AG09309 (cell line): ENCODE results near the gene RAPGEF2.
"Not testable (repeated sequence)": the region's sequence is repeated elsewhere in the genome, so short reads cannot be mapped to it uniquely, and the experiment has no call there.

ENCODE experiments used
- DNase-seq: peaks from one replicate; pipeline ENCODE4 v3.0.0-alpha.2; 2010; ENCODE audit warnings: low read depth
- H3K4me3 ChIP-seq: 2 replicates; pipeline ENCODE4 v1.5.1; 2011; ENCODE audit warnings: mild to moderate bottlenecking, low read depth, low read length, moderate library complexity; ENCODE audit not compliant: control insufficient read depth
- TF ChIP-seq, protein P1 (sequence below): IDR thresholded peaks from 2 replicates; pipeline ENCODE4 v1.5.1; 2011; ENCODE audit warnings: mild to moderate bottlenecking, low read depth, low read length, inconsistent platforms; ENCODE audit not compliant: insufficient read depth, control insufficient read depth; ENCODE audit errors: missing control alignments

The RAPGEF2 gene

DNA sequence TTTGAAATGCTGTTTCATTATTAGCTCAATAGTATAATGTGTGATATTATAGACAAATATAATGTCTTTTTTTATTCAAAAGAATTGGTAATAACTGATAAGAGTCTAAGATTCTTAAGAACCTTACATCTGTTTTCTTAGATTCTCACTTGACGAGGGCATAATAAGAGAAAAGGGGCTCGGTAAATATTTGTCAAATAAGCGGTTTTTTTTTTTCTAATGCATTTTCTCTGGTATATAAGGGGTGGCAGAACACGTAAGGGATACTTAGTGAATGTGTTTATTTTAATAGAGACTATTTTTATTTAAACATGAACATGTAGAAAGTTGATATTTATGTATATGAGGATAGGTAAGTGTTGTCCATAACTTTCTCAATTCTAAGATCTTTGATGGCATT, 200.6 kb downstream of the RAPGEF2 start:
- no peak overlapping the region for H3K4me3 ChIP-seq
- DNase-seq: no peak
- TF ChIP-seq, protein P1, sequence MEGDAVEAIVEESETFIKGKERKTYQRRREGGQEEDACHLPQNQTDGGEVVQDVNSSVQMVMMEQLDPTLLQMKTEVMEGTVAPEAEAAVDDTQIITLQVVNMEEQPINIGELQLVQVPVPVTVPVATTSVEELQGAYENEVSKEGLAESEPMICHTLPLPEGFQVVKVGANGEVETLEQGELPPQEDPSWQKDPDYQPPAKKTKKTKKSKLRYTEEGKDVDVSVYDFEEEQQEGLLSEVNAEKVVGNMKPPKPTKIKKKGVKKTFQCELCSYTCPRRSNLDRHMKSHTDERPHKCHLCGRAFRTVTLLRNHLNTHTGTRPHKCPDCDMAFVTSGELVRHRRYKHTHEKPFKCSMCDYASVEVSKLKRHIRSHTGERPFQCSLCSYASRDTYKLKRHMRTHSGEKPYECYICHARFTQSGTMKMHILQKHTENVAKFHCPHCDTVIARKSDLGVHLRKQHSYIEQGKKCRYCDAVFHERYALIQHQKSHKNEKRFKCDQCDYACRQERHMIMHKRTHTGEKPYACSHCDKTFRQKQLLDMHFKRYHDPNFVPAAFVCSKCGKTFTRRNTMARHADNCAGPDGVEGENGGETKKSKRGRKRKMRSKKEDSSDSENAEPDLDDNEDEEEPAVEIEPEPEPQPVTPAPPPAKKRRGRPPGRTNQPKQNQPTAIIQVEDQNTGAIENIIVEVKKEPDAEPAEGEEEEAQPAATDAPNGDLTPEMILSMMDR: no peak

DNA sequence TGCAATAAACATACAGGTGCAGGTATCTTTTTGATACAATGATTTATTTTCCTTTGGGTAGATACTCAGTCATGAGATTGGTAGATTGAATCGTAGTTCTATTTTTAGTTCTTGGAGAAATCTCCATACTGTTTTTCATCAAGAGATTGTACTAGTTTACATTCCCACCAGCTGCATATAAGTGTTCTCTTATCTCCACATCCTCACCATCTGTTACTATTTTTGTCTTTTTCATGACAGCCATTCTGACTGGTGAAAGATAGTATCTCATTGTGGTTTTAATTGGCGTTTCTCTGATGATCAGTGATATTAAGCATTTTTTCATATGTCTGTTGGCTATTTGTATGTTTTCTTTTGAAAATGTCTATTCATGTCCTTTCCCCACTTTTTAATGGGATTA, 202.2 kb downstream of the RAPGEF2 start:
- TF ChIP-seq, protein P1: no peak
- H3K4me3 ChIP-seq: no peak overlapping the region
- no peak for DNase-seq

DNA sequence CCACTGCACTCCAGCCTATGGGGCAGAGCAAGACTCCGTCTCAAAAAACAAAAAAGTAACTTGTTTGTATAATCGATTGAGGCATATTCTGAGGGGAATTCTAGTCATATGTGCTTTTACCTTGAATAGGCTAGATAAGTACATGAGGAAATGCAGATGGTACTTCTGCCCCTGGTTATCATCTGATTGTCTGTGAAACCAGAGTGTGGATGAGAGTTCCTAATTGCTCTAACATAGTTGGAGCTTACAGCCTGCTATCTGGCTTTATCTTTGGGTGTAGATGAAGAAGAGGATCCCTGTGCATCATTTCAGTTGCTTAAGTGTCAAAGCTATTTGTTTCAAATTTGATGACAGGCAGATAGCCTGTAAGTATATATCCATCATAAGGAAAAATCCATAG, 205.1 kb downstream of the RAPGEF2 start:
- H3K4me3 ChIP-seq: no peak overlapping the region
- TF ChIP-seq, protein P1: no peak
- DNase-seq: no peak

DNA sequence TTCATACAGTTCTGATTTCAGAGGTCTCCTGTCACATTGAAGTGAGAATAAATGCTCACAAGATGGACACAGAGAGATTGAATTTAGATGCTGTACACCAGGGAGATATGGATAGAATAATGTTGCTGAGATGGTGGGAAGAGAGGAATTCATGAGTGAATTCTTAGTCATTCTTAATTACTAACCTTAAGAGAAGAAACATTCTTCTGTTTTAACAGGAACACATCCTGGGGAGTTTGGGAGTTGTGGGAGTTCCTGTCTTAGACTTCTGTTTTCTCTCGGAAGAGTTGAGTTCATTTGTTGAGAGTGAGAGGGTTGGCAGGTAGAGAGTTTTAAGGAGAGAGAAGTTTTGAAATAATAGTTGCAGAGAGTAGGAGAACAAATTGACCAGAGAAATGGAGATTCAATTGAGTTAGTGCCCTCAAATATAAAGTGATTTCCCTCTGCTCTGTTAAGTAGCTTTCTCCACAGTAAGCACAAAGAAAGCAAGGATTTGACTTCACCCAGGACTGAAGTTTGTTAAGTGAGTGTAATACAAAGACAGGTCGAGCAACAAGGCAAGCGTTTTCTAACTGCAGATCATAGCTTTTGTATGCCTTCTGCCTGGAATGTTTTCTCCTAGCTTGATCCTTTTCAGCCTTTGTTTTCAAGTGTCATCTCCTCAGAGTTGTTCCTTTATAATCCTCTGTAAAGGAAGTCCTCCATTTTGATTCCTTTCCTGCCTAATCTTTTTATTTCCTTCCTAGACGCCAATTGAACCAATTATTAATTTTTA, 205.9 kb downstream of the RAPGEF2 start:
- TF ChIP-seq, protein P1: no peak
- DNase-seq: no peak
- no peak overlapping the region for H3K4me3 ChIP-seq

DNA sequence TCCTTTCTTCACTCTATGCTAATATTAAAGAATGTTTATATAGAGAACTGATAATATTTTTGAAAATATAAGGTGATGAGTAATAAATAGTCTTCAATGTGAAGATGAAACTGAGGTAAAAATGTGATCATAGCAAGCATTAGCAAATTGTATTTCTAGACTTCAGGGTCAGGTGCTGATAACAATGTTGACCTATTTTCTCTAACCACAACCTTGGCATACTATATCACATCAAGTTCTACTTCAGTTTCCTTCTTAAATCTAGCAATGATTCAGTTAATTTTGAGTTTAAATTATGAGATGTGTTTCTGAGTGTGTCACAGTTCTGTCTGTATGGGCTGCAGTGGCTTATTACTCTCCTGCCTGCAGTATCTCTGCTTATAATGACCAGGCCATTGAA, 209.4 kb downstream of the RAPGEF2 start:
- TF ChIP-seq, protein P1: no peak
- no peak overlapping the region for H3K4me3 ChIP-seq
- DNase-seq: no peak

DNA sequence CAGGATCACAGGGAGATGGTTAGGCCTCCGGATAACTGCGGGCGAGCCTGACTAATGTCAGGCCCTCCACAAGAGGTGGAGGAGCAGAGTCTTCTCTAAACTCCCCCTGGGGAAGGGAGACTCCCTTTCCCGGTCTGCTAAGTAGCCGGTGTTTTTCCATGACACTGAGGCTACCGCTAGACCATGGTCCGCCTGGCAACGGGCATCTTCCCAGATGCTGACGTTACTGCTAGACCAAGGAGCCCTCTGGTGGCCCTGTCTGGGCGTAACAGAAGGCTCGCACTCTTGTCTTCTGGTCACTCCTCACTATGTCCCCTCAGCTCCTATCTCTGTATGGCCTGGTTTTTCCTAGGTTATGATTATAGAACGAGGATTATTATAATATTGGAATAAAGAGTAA, 213.0 kb downstream of the RAPGEF2 start:
- TF ChIP-seq, protein P1: peak; percentile 23
- not testable (repeated sequence) for DNase-seq, H3K4me3 ChIP-seq

DNA sequence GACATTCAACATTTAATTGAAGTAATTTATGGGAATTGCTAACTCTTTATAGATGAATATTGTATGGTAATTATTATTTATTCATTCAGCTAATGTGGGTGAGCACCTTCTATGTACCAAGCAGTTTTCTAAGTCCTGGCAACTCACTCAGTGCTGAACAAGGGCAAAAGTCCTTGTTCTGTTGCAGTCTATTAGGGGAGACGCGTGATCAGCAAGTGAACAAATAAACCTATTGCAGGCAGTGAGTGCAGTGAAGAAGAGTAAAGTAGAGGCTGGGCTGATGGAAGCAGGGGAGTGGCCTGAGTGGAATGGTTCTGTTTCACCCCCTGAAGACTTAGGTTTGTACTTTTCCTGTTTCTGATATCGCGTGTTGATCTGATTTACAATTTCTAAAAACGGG, 214.3 kb downstream of the RAPGEF2 start:
- TF ChIP-seq, protein P1: no peak
- no peak overlapping the region for H3K4me3 ChIP-seq

More for the DNA sequence above, 214.3 kb downstream of the RAPGEF2 start:
- no peak for DNase-seq
